ENCODE measurements around the gene MRPL10.

GRCh38 chr17:47810901-47811635 is 20.3 kb downstream of the MRPL10 start:
- TF ChIP-seq ZNF274 (IDR thresholded peaks at IDR 0.05; ENCODE audit: low read depth, low read length) (no peak), YY1 (IDR thresholded peaks at IDR 0.05; ENCODE audit: insufficient read depth, insufficient read length) (no peak)
